Kidney tubule cell (primary cell): Measurements from ENCODE around the gene DAAM2.

Source experiments
- DNase-seq: peaks from one replicate; pipeline ENCODE4 v3.0.0-alpha.2; 2018; ENCODE audit warnings: low spot score

DAAM2 gene

DNA sequence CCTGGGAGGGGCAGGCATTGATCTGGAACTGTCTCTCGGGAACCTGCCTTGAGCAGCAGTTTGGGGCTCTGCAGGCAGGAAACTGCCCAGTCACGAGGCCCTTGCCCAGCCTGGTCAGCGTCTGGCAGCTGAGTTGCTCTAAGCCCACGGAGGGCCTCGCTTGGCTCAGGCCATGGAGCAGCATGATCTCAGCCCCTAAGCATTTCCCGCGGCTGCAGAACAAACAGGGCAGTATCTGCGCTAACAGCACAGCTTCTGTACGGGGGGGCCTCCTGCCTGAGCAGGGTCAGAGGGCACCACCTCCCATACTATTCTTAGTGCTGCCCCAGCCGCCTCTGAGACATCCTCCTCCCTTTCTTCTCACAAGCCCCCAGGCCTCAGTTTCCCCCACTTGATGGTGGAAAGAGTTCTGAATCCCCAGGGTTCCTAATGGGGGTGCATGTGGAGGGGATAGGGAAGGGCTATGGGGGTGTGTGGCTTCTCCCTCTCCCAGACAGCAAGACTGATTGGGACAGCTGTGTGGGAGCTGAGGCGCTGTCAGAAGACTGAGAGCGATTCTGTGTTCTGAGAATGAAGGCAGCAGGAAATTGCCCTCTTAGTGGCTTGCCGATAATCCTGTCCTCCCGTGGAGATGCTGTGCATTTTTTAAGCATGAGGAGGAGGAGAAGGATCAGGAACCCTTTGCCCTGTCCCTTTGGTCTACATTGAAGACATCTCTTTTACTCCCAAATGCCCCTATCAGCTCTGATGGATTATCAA lies 95.7 kb downstream of the DAAM2 start:
- peak; percentile 94 for DNase-seq

DNA sequence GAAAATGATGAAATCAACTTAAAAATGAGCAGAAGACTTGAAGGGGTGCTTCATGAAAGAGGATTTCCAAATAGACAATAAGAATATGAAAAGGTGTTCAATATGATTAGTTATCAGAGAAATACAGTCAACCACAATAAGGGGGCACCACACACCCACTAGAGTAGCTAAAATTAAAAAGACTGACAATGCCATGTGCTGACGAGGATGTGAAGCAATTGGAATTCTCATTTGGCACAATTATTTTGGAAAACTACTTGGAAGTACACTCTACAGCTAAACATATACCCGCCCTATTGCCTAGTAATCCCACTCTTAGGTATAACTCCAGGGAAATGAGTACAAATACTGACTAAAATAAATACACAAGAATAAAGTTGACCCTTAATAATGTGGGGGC lies 97.1 kb downstream of the DAAM2 start:
- DNase-seq = no peak

DNA sequence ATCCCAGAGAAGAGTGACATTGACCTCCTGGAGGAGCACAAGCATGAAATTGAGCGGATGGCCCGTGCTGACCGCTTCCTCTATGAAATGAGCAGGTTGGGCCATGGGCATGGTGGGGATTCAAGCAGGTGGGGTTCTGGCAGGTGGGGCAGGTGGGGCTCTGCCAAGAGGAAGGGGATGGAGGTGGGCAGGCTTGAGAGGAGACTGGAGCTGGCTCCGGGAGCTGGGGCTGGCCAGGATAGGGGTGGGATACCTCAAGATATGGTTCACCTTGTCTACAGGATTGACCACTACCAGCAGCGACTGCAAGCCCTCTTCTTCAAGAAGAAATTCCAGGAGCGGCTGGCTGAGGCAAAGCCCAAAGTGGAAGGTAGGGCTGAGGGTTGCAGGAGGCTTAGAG lies 99.2 kb downstream of the DAAM2 start:
- no peak for DNase-seq

DNA sequence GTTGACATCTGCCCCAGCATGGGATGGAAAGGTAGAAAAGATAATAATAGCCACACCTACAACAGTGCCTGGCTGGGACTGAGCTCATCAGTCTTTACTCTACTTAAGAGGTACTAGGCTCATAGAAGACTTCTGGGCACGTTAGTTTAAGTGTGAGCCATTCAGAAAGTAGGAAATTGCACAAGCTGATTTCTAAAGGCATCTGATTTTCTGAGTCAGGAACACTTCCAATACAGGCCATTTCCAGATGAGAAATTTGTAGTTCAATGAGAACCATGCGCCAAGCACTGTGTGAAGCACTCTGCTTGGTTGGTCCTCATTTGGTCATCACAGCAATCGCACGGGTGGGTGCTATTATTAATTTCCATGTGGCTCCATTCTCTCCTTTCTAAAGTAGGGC lies 99.8 kb downstream of the DAAM2 start:
- no peak for DNase-seq

DNA sequence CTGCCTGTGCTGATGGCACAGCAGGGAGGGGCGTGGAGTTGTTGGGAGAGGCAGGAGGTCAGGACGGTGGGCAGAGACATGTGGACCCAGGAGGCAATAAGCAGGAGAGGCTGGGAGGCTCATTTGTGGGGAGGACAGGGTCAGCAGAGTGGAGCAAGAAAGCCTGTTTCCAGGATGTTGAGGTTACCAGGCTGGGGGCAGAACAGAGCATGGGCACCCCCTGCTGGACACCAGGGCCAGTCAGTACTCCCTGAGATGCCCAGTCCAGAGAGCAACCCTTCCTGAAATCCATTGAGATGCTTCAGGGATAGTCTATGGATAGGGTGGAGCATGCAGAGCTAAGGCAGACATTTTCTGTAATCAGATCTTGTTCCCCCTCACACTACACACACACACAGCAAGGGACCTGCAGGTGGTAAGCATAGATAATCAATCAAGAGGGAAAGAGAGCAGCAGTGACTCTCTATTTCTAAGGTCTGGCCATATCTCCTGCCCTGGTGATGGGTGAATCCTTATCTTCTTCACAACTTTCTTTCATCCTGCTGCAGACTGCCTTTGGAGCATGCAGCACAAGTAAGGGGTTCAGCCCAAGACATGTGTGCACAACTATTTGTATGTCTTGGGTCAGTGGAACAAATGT lies 100.4 kb downstream of the DAAM2 start:
- DNase-seq = peak; percentile 60

DNA sequence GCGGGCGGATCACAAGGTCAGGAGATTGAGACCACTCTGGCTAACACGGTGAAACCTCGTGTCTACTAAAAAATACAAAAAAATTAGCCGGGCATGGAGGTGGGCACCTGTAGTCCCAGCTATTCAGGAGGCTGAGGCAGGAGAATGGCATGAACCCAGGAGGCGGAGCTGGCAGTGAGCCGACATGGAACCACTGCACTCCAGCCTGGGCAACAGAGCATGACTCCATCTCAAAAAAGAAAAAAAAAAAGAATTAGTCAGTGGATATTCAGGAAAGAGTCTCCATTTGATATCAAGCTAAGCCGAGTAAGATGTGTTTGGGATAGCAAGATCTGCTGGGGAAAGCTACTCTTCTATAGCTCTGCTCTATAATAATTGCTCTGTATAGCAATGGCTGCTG lies 101.1 kb downstream of the DAAM2 start:
- DNase-seq = peak; percentile 76

DNA sequence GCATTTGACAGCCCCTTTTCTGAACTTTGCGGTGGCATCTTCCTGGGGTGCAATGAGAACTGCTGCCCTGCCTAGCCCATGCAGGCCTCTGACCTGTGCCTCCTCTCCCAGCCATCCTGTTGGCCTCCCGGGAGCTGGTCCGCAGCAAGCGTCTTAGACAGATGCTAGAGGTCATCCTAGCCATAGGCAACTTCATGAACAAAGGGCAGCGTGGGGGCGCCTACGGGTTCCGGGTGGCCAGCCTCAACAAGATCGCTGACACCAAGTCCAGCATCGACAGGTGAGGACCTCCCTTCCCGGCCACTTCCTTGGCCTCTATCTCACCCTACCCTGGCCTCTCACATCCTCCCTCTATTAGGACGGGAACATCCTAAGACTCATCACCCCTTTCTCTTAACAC lies 104.5 kb downstream of the DAAM2 start:
- no peak for DNase-seq

DNA sequence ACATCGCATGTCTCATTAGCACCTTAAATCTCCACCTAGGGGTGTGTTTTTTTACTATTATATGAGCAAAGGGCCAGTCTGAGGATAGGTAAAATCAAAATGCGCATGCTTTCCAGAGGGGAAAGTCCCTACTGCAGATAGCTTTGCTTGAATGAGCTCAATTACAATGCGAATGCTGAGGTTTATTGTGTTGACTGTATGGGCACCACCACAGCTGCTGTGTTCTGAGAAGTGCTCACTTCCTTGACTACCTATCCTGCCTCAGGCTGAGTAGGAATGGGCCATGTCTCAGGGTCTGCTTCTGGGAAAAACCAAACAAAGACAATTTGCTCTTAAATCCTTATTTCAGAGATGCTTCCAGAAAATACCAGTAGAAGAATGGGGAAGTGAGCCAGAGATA lies 105.5 kb downstream of the DAAM2 start:
- peak; percentile 74 for DNase-seq

DNA sequence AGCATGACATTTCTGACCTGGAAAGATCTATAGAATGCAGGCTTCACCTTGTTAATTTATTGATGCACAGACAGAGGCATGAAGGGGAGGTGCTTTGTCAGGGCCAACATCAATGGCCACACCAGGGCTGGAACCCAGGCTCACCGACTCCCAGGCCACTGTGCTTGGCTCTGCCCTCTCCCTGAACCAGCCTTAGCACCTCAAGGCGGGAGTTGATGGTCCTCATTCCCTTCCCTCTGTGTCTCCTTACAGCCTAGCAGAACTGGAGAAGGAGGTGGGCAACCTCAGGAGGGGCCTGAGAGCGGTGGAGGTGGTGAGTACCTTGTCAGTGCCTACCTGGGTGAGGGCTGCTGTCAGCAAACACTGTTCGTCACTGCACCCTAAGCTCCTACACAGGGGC lies 106.4 kb downstream of the DAAM2 start:
- DNase-seq = no peak

DNA sequence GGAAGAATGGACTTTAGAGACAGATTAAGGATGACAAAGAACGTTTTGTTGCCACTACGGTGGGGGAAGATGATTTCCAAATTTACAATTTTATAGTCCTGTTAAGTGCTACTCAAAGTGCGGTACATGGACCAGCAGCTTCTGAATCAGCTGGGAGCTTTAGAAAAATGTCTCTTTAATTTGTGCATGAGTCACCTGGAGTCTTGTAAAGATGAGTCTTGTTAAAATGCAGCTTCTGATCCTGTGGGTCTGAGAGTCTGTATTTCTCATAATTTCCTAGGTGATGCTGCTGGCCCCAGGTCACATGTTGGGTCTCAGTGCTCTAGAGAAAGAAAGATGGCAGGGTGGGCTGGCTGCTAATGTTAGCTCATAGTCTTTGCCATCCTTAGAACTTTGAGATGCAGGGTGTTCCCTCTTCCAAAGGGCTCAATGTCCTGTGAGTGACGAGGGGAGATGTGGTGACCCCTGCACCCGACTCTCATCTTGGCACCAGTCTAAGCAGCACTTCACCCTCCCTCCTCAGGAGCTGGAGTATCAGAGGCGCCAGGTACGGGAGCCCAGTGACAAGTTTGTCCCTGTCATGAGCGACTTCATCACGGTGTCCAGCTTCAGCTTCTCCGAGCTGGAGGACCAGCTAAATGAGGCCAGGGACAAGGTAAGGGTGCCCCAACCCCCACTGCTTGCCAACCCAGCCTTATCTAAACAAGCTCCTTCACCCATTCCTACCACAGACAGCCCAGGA lies 107.5 kb downstream of the DAAM2 start:
- peak; percentile 25 for DNase-seq

DNA sequence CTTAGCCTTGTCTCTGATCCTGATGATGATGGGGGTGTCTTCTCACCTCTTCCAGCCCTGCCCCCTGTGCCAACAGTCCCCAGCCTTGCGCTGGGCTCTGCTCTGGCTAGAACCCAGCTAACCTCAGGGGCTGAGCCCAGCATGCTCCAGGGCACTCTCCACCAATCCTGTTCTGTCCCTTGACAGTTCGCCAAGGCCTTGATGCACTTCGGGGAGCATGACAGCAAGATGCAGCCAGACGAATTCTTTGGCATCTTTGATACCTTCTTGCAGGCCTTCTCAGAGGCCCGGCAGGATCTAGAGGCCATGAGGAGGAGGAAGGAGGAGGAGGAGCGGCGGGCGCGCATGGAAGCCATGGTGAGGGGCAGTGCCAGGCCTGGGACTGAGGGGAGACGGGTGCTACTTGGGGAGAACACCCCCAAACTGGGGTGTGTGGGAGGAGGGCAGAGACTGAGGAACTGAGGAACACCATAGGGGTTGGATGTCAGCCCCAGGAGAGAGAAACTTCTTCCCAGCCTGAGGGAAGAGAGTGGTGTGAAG lies 109.0 kb downstream of the DAAM2 start:
- DNase-seq = no peak

DNA sequence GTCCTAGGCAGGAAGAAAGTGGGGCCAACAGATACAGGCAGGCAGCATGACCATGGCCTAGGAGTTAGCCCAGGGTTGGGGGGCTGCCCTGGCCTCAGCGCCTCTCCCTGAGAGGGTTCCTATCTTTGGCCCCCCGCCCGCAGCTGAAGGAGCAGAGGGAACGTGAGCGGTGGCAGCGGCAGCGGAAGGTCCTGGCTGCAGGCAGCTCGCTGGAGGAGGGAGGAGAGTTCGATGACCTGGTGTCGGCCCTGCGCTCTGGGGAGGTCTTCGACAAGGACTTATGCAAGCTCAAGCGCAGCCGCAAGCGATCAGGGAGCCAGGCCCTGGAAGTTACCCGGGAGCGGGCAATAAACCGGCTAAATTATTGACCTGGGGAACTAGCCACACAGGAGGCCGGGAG lies 109.5 kb downstream of the DAAM2 start:
- no peak for DNase-seq

DNA sequence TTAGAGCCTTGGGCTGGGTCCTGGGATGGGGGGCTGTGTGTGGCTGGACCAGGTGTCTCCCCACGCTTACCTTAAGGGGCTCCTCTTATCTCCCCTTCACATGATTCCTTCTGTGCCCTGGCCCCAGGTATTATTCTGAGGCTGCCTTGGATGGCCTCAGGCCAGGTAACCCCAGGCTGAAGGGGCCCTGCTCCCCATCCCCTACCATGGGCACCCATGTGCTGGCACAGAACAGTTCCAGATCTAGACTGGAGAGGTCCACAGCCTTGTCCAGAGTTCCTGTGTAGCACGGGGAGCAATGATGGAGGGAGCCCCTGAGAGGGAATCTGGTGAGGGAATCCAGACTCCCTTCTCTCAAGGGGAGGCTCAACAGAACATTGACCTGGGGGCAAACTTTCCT lies 110.0 kb downstream of the DAAM2 start:
- no peak for DNase-seq

DNA sequence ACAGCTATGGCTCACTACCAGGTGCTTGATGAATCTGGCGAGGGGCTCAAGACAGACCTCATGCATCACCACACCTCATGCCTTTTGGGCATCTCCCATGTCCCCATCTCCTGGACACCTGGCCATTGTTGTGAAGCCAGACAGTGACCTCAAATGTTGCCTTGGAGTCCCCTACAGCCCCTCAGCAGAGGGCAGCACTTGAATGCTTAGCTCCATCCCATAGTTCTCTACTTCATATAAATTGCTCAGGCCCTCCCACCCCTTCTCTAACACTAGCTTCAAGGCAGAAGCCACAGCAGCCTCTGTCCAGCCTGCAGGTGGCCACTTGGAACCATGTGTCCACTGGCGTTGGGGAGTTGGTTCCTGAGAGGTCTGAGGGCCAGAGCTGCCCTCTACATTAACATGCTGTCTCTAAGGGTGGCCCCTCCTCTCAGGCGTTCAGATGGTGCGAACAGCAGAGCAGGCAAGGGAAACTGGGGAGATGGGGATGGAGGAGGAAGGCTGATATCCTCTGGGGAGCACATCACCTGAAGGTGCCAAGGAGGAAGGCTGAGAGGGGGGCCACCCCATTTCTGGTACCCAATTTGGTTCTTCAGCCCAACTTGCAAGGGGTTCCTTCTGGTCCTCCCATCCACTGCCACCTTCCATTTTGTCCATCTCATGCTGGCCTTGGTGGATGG lies 110.8 kb downstream of the DAAM2 start:
- DNase-seq = no peak

DNA sequence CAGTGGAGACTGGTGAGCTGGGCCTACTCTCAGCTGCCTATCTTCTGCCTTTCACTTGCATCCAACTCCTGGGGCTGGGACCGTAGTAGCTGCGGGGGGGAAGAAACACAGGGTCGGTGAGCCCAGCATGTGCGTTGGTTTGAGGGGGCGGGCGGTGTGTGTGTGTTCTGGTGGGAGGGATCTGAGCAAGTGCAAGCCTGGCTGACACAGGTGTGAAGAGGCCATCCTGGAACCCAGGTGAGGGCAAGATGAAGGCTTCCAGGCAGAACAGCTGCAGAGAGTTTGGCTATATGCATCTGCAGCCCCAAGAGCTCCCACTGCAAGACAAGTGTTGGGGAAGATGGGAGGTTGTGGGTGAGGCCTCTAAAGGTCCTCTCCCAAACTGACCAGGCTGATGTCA lies 111.5 kb downstream of the DAAM2 start:
- no peak for DNase-seq

DNA sequence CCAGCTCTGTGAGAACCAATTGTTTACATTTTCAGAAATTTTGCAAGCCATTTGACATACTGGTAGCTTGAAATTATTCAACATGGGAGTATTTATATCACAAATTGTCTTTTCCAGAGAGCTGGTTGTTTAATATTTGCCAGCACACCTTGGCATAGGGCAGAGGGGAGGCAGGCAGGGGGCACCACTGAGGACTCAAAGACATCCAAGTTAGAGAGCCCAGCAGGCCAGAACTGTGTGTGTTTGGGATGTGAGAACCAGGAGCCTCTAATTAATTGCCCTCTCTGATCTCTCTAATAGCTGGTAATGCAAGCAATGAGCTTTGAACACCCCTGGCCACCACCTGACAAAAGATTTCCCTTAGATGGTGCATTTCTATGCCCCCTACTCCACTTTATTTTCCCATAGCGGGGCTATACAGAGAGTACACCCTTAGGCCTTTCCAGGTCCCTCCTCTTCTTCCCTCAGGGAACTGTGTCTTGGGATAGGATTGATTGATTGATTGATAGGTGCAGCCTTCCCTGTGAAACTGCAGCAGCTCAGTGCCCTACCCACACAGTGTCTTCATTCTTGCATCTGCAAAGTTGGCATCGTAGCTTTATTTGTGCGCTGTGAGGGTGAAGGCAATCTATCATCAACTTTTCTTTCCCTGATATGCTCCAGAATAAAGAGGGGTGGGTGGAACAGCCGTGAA lies 112.9 kb downstream of the DAAM2 start:
- DNase-seq = no peak

DNA sequence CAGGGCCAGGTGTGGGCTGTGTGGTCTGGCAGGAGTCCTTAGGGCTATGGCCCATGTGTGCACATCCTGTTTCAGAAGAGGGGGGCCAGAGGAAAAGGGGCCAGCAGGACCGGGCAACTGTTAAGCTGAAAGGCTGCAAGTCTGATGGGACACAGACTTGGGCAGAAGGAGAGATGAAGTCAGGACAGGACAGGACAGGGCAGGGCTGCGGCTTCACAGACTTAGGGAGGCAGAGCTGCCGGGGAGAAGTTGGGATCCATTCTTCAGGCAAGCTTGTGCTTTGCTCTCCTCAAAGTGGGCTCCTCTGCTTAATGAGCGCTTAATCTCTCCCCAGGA lies 113.4 kb downstream of the DAAM2 start:
- DNase-seq = no peak

DNA sequence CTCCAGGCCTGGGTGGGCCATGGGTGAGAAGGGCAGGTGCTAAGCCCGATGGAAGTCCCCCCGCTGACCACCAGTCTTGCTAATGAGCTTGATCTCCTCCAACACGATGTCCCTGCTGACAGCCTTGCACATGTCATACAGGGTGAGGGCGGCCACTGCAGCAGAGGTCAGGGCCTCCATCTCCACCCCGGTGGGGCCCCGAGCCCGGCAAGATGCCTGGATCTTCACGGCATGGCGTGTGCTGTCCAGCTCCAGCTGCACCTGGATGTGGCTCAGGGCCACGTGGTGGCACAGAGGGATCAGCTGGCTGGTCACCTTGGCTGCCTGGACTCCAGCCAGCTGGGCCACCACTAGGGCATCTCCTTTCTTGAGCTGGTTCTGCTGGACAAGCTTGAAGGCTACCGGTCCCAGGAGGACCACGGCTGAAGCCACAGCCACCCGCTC lies 114.2 kb downstream of the DAAM2 start:
- no peak for DNase-seq

DNA sequence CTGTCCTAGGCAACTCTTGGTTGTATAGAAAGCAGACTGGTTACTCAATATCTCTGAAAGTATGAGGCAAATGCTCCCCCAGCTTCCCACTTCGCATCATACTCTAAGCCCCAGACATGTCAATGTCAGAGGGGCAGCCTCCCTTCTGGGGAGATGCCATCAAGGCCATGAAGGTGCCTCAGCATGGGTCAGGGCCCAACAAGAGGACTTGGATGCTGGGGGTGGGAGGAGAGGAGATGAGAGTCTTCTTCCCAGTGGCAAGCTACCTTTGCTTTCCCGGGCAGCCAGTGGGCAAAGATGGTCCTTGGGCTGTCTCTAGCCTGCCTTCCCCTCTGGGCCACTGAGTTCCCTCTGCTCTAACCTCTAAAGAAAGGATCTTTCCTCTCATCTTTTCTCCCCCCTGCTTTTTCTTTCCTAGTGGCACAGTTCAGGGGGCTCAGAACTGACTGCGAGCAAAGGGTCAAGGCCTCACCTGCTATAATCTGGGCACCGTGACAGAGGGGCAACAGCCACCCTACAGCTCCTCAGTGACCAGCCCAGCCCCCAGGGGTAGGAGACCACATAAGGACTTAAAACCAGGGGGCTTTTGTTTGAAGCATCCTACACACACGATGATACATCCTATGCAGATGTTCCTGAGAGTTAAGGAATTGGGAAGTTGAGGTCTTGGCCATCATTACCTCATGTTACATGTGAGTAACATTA lies 115.8 kb downstream of the DAAM2 start:
- no peak for DNase-seq

DNA sequence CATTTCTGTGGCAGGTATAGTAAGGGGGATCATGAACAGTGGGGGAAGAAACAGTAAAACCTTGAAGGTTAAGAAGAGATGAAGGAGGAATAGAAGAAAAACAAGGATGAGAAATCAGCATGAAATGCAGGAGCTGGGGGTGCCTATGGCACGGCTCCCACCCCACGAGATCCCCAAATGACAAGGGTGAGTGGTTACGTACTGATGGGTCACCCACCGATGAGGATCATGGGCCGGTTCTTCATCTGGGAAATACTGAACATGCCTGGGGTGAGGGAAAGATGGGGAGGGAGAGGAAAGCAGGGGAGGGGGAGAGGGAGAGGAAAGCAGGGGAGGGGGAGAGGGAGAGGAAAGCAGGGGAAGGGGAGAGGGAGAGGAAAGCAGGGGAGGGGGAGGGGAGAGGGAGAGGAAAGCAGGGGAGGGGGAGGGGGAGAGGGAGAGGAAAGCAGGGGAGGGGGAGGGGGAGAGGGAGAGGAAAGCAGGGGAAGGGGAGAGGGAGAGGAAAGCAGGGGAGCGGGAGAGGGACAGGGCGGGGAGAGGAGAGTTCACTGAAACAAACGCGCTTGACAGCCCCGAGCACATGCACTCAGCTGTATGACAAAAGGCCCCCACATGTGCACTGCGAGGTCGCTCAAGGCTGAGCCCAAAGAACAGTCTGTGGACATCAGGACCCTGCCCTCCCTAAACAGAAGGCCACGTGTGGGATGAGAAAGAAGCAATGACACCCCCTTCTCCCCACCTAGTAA lies 116.8 kb downstream of the DAAM2 start:
- DNase-seq = no peak

DNA sequence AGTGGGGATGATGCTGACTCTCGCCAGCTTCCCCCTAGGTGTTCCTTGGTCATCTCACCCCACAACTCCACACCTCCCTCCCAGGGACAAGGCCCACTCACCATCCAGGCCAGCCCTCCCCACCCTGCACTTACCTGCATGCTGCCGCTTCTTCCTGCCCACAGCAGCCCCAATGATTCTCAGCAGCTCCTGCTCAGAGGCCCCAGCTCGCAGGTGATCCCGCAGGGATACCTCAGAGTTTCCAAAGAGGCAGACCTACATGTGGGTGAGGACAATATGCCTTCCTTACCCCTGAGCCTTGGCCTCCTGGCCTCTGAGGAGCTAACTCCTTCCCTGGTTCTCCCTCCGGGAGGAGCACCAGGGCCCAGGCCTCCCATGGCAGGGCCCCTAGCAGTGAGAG lies 117.5 kb downstream of the DAAM2 start:
- no peak for DNase-seq
